Measurements from ENCODE around the gene IL5. TPM values are rescaled to one million over a fixed set of nuclear protein-coding genes. Genes with fewer than 3 reads are reported as not detected.
"Not testable (repeated sequence)": the region's sequence is repeated elsewhere in the genome, so short reads cannot be mapped to it uniquely, and the experiment has no call there.

The IL5 gene
- total RNA-seq, result not detected

- 70 to 74% methylated on average over 7 of the region's 7 CpGs for WGBS, 2 donors
- intact Hi-C loops (cut with DNase I), result no loop called here
- no peak within 1 kb of the TSS for H3K27ac ChIP-seq
These were observed at the start of gene IL5 for GRCh38 chr5:132543472-132544201. IL5 (minus strand) TSS chr5:132543522; CDS start chr5:132543478, 44 bp downstream.

GRCh38 chr5:132592521-132592920, 49.2 kb upstream of the IL5 start:
- WGBS, 2 donors, result 51 to 64% methylated on average over 2 of the region's 2 CpGs
- intact Hi-C loops (cut with DNase I), result no loop called here
- no peak for DNase-seq
- TF ChIP-seq POLR2A (IDR thresholded peaks at IDR 0.05) (no peak), CTCF (IDR thresholded peaks at IDR 0.05) (no peak)
- no peaks in the 10 kb centered on the region for H3K9me3 ChIP-seq
- no peak overlapping the region for H3K27ac ChIP-seq
- H3K27me3 ChIP-seq, result no peaks in the 10 kb centered on the region
- H3K4me3 ChIP-seq, result no peak overlapping the region
- H3K4me1 ChIP-seq, result no peaks in the 10 kb centered on the region
- peaks cover 0 to 98% (median 8%) of the 10 kb centered on the region in 3 donors for H3K36me3 ChIP-seq

More at GRCh38 chr5:132543472-132544201, at the start of gene IL5:
- H3K4me3 ChIP-seq, result no peak within 1 kb of the TSS
- H3K9me3 ChIP-seq, result no peaks in the 10 kb centered on the region
- H3K27me3 ChIP-seq, result no peaks in the 10 kb centered on the region
- no peak for TF ChIP-seq POLR2A (IDR thresholded peaks at IDR 0.05)
- TF ChIP-seq CTCF (IDR thresholded peaks at IDR 0.05), result no peak
- H3K4me1 ChIP-seq, result no peaks in the 10 kb centered on the region
- H3K36me3 ChIP-seq, result no peaks in the 10 kb centered on the region
- DNase-seq, result no peak

- intact Hi-C loops (cut with DNase I), result no loop called here
- TF ChIP-seq CTCF (IDR thresholded peaks at IDR 0.05) (no peak), POLR2A (IDR thresholded peaks at IDR 0.05) (no peak)
- Histone ChIP-seq H3K4me3 (no peak overlapping the region), H3K27ac (no peak overlapping the region), H3K36me3 (peaks cover 0 to 98% (median 4%) of the 10 kb centered on the region in 3 donors), H3K27me3 (no peaks in the 10 kb centered on the region), H3K9me3 (no peaks in the 10 kb centered on the region), H3K4me1 (no peaks in the 10 kb centered on the region)
- WGBS, 2 donors, result 87 to 90% methylated on average over 3 of the region's 3 CpGs
- DNase-seq, result no peak
These were observed 47.8 kb upstream of the IL5 start for GRCh38 chr5:132591145-132591544.

GRCh38 chr5:132589467-132589866, 46.1 kb upstream of the IL5 start:
- Histone ChIP-seq H3K36me3 (peaks cover 0 to 98% (median 4%) of the 10 kb centered on the region in 3 donors), H3K4me3 (no peak overlapping the region), H3K27me3 (no peaks in the 10 kb centered on the region), H3K4me1 (no peaks in the 10 kb centered on the region), H3K27ac (no peak overlapping the region), H3K9me3 (no peaks in the 10 kb centered on the region)
- DNase-seq, result no peak
- WGBS, 2 donors, result 86 to 97% methylated on average over 1 of the region's 1 CpG
- intact Hi-C loops (cut with DNase I), result no loop called here
- TF ChIP-seq POLR2A (IDR thresholded peaks at IDR 0.05), result no peak
- no peak for TF ChIP-seq CTCF (IDR thresholded peaks at IDR 0.05)

GRCh38 chr5:132586063-132586462, 42.7 kb upstream of the IL5 start:
- H3K9me3 ChIP-seq, result no peaks in the 10 kb centered on the region
- intact Hi-C loops (cut with DNase I), result no loop called here
- H3K36me3 ChIP-seq, result peaks cover 0 to 99% (median 4%) of the 10 kb centered on the region in 3 donors
- TF ChIP-seq POLR2A (IDR thresholded peaks at IDR 0.05), result no peak
- DNase-seq, result no peak
- no peaks in the 10 kb centered on the region for H3K27me3 ChIP-seq
- H3K4me3 ChIP-seq, result no peak overlapping the region
- H3K27ac ChIP-seq, result no peak overlapping the region
- H3K4me1 ChIP-seq, result no peaks in the 10 kb centered on the region

- H3K9me3 ChIP-seq; H3K27me3 ChIP-seq; intact Hi-C loops (cut with DNase I); H3K27ac ChIP-seq; H3K4me3 ChIP-seq; H3K4me1 ChIP-seq; DNase-seq: not testable (repeated sequence)
- WGBS, 2 donors, result 78 to 91% methylated on average over 2 of the region's 2 CpGs
- peaks cover 0 to 99% (median 0%) of the 10 kb centered on the region in 3 donors for H3K36me3 ChIP-seq
These were observed 41.2 kb upstream of the IL5 start for GRCh38 chr5:132584560-132584959.
